HFFc6 (cell line): ENCODE data around the gene WHRN. TPM values are rescaled to one million over a fixed set of nuclear protein-coding genes. Genes with fewer than 3 reads are reported as not detected.

ENCODE experiments used
- DNase-seq: peaks from one replicate; pipeline ENCODE4 v3.0.0-alpha.2; 2018
- H3K27ac Mint-ChIP-seq: 2 replicates; pipeline ENCODE4 v1.8.0; 2020; ENCODE audit warnings: mild to moderate bottlenecking, mixed read lengths
- H3K27me3 Mint-ChIP-seq: 2 replicates; pipeline ENCODE4 v1.8.0; 2021; ENCODE audit warnings: mild to moderate bottlenecking, moderate library complexity, mixed read lengths; ENCODE audit not compliant: insufficient read depth
- H3K36me3 Mint-ChIP-seq: 2 replicates; pipeline ENCODE4 v1.8.0; 2021; ENCODE audit warnings: low read depth, mixed read lengths
- H3K4me1 Mint-ChIP-seq: 2 replicates; pipeline ENCODE4 v1.8.0; 2020; ENCODE audit warnings: low read depth, mixed read lengths
- H3K4me3 Mint-ChIP-seq: 2 replicates; pipeline ENCODE4 v1.8.0; 2020; ENCODE audit warnings: mild to moderate bottlenecking, moderate library complexity, mixed read lengths
- H3K9me3 Mint-ChIP-seq: 2 replicates; pipeline ENCODE4 v1.8.0; 2020; ENCODE audit warnings: mild to moderate bottlenecking, mixed read lengths
- total RNA-seq, 6 experiments: library from RNA; stranded (reverse); fragmentation: NEBNext Ultra II Directional; extraction: Animal tissue kit (Norgen Biotek cat#: 25700); gene quantifications; 2 replicates in 1 of 6; 3 replicates in 5 of 6; pipeline ENCODE4 v1.2.3, GENCODE V29; 2021
- TF ChIP-seq, protein P1 (sequence below): fragments of 200-600 bp; sonication (generic); IDR thresholded peaks from 2 replicates; pipeline ENCODE4 v1.5.0; 2021; ENCODE audit warnings: antibody characterized with exemption, mild to moderate bottlenecking

The WHRN gene
- total RNA-seq, 6 experiments from 2014 or later, result 3.0 to 4.8 (median 3.6) TPM

DNA sequence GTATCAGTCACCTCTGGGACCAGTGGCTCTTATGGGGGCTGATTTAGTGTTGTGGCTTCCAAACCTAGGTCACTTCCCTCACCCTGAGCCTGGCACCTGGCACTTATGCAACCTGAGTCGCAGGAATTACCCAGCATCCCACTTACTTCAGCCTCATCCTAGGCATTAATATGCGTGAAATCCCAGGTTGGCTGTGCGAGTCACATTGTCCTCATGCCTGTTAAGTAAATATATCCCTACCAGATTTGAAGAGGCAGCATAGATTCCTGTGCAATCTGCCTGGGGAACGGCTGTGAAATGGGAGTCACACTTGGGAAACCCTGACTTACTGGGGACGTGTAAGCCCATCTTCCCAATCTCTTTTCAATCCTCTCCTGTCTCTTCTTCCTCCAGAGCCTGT lies 74.8 kb downstream of the WHRN start:
- Mint-ChIP-seq H3K4me1 (no peaks in the 10 kb centered on the region), H3K36me3 (no peaks in the 10 kb centered on the region), H3K4me3 (no peak overlapping the region), H3K27ac (no peak overlapping the region), H3K27me3 (peaks cover 17% of the 10 kb centered on the region), H3K9me3 (no peaks in the 10 kb centered on the region)
- no peak for DNase-seq
- TF ChIP-seq, protein P1, sequence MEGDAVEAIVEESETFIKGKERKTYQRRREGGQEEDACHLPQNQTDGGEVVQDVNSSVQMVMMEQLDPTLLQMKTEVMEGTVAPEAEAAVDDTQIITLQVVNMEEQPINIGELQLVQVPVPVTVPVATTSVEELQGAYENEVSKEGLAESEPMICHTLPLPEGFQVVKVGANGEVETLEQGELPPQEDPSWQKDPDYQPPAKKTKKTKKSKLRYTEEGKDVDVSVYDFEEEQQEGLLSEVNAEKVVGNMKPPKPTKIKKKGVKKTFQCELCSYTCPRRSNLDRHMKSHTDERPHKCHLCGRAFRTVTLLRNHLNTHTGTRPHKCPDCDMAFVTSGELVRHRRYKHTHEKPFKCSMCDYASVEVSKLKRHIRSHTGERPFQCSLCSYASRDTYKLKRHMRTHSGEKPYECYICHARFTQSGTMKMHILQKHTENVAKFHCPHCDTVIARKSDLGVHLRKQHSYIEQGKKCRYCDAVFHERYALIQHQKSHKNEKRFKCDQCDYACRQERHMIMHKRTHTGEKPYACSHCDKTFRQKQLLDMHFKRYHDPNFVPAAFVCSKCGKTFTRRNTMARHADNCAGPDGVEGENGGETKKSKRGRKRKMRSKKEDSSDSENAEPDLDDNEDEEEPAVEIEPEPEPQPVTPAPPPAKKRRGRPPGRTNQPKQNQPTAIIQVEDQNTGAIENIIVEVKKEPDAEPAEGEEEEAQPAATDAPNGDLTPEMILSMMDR, result no peak

DNA sequence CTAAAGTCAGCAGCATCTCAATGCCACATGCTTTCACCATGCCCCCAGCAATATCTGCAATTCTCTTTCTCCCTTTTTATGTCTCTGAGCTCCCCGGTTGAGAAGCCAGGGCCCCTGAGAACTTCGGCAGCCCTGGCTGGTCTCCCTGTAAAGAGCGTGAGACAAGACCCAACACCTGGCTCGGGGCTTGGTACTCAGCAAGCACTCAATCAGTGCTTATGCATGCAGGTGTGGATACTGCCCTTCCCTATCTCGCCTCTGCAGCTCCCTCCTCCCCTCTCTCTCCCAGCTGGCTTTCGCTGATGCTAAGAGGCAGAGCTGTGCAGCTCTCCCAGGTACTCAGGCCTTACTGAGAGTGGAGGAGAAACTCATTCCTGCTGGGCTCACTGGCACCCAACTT lies 75.8 kb downstream of the WHRN start:
- no peaks in the 10 kb centered on the region for H3K36me3 Mint-ChIP-seq
- H3K27me3 Mint-ChIP-seq, result peaks cover 17% of the 10 kb centered on the region
- no peak for DNase-seq
- no peak overlapping the region for H3K4me3 Mint-ChIP-seq
- no peak overlapping the region for H3K27ac Mint-ChIP-seq
- TF ChIP-seq, protein P1, result no peak
- no peaks in the 10 kb centered on the region for H3K9me3 Mint-ChIP-seq
- no peaks in the 10 kb centered on the region for H3K4me1 Mint-ChIP-seq

DNA sequence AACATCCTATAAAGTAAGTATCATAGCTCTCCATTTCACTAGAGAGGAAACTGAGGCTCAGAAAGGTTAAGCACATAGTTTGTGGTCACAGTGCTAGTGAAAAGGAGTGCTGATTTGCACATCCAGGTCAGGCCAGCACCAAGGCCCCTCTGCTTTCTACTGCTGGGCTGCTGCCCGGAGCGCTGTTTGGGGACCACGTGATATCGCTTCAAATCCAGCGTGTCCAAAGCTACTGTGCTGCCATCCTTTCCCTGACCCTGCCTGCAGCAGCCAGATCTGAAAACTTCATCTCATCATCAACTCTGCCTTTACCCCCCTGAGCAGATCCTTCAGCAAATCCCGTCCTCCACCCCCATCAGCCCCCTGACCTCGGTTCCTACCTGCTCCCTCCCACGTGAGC lies 76.8 kb downstream of the WHRN start:
- DNase-seq, result no peak
- Mint-ChIP-seq H3K27ac (no peak overlapping the region), H3K9me3 (no peaks in the 10 kb centered on the region), H3K4me3 (no peak overlapping the region), H3K4me1 (no peaks in the 10 kb centered on the region), H3K36me3 (no peaks in the 10 kb centered on the region), H3K27me3 (peaks cover 21% of the 10 kb centered on the region)
- TF ChIP-seq, protein P1, result no peak

DNA sequence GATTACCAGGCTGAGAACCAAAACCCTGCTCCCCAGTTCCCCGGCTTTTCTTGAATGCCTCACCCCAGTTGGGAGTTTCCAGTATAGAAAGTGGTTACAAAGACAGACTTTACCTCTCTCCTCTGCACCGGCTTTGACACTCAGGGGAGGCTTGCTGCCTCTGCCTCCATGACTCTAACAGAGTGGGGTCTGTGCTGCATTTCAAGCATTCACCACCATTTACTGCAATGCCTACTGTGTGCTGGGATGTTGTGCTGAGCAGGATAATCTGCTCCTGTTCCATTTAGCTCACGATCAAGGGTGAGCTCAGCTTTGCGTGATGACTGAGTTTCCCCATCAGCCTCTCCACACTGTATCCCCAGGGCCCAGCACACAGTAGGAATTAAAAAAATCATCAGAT lies 77.6 kb downstream of the WHRN start:
- no peak for DNase-seq
- TF ChIP-seq, protein P1, result no peak
- H3K9me3 Mint-ChIP-seq, result no peaks in the 10 kb centered on the region
- no peak overlapping the region for H3K27ac Mint-ChIP-seq
- H3K27me3 Mint-ChIP-seq, result peaks cover 21% of the 10 kb centered on the region
- no peak overlapping the region for H3K4me3 Mint-ChIP-seq
- no peaks in the 10 kb centered on the region for H3K36me3 Mint-ChIP-seq
- H3K4me1 Mint-ChIP-seq, result no peaks in the 10 kb centered on the region

DNA sequence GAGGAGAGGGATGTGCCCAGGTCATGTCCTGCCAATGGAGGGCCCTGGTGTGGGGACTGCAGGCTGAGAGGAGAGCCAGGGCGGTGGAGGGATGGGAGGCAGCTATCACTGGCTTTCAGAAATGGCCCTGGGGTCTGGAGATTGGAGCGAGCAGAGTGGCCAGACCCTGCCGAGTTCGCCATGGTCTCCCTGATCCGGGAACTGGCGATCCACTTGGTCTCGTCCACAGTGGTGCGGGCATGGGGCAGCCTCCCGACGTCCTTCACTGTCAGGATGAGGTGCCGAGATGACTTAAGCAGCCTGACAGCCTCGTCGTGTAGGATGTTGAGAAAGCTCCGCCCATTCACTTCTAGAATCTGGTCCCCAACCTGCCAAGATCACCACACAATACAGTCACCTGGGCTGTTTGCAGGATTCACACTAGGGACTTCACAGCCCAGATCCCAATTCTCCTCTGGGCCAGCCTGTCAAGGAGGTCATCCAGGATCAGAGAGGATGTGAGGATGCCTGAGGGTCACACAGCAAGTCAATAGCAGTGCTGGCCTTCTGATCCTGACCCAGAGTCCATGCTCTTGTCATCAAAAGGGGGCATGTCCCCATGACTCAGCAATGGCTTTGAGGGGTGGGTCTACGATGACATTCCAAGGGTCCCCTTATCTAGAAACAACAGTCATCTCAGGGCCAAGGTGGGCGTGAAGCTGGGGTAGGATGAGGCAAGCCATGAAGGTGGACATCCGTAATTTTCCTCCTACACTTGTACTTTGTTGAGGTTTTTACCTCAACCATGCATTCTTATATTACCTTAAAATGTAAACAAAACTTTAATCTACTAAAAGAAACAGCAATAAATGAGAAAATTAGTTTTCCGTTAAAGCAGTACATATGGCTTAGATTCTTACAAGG lies 79.0 kb downstream of the WHRN start:
- no peaks in the 10 kb centered on the region for H3K36me3 Mint-ChIP-seq
- no peak for DNase-seq
- H3K9me3 Mint-ChIP-seq, result no peaks in the 10 kb centered on the region
- no peak overlapping the region for H3K27ac Mint-ChIP-seq
- no peaks in the 10 kb centered on the region for H3K4me1 Mint-ChIP-seq
- peaks cover 20% of the 10 kb centered on the region for H3K27me3 Mint-ChIP-seq
- TF ChIP-seq, protein P1, result no peak
- no peak overlapping the region for H3K4me3 Mint-ChIP-seq
